GM19238 (cell line): ENCODE data around the gene LIPM.

Source experiments
- DNase-seq: peaks from one replicate; pipeline ENCODE4 v3.0.0; 2011; ENCODE audit warnings: low spot score; ENCODE audit not compliant: insufficient read length

LIPM gene

DNA sequence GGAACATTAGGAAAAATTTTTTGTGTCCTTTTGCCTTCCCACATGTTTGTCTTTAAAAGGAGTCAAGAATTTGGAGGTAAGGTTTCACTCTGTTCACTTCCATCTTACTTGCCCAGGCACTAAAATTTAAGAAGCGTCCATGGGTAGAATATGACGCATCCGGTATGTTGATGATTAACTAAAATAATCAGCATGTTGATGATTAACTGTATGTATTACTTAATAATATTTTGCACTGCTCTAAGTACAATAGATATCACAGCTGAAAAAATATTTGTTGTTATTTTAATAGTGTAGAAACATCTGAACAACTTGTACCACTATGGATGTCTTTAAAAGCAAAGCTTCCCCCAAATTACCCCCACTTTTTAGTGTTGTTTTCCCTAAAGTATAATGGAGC is 37.6 kb downstream of the LIPM start:
- DNase-seq = no peak

DNA sequence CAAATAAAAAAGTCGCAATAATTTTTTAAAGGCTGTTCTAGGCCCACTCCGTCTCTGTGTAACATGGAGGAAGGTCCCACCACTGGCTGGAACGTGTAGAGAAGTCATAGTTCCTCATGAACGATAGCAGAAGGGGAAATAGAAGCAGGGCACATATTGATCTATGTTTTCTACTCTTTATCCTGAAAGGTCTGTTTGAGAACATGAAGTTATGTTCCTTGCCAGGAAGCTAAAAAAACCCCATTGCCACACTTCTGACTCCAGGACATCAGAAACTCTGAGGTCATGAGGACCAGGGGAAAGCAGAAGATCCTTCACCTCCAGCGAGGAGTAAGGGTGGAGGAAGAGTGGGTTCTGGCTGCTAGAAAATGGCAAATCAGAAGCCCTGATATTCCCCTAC is 38.4 kb downstream of the LIPM start:
- no peak for DNase-seq

DNA sequence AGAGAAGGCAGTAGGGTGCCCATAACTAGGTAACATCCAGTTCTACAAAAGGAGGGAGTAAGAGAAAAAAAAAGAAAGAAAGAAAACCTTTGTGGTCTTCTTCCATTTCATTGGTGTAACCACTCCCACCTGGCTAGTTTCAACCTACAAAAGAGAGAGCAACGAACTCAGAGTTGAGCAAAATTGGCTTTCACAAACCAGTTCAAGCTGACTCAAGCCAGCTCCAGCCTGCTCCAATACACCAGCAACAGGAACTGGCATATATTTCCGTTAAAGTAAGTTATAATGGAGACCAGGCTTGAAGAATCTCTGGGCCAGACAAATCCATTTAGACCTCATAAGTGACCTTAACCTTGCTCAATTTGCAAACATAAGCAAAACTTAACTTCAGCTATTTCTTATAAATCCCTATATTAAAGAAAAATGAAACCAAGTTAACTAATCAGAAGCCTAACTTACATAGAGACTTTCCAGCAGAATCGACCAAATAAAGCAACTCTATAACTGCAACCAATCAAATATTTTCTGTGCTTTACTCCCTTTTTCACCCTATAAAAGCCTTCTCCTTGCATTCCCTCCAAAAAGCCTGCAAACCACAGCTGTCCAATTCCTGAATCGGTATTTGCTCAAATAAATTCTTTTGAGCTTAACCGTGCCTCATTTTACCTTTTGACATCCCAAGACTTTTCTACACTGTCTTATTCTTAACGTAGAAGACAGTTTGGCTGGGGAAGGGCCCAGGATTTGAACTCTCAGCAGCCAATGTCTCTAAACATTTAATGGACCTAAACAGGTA is 39.0 kb downstream of the LIPM start:
- DNase-seq = no peak

DNA sequence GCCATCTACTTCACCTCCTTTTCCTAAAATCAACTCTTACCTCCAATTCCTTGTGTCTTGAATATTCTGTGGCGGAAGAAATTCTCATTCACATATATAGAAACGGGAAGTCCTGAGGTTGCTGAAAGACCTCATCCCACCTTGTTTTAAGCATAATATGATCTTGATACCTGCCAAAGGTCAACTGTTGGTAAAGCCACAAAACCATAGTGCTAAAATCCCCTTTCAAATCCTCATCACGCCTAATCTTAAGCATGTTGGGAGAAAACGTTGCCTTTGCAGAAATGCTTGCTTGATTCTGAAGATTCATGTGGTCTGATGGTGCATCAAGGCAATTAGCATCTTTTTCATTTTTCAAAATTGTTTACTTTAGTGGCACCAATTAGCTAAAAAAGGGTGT is 40.6 kb downstream of the LIPM start:
- no peak for DNase-seq

DNA sequence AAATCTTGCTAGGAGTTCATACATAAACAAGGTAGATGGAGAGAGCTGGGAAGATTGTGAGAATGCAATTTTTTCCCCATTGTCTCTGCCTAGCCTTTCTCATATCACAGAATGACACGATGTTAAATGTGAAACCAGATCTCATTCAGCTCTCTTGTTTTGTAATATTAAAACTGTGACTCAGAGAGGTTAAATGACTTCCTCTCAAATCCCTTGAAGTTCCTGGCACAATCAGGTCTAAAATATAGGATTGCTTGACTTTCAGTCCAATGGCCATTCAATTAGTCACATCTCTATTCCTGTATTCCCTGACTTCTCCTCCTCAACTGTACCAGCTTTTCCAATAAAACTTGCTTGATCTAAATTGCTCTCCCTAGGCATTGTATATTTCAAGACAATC is 46.0 kb downstream of the LIPM start:
- DNase-seq = no peak

DNA sequence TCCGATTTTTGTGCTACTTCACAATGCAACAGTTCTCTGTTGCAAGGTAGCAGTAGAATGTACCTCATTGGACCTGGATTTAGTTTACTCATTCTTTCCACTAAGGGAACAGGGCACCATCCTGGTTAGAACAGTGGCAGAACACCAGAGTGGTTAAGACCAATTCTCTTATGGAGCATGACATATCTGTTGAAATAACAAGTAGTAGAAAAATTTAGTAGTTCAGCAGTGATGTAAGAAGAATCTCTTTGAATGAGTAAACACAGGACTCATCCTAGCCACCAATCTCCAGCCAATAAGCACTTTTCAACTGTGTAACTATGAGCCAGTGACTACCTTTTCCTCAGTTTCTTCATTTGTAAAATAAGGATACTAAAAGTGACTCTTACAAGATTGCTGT is 46.7 kb downstream of the LIPM start:
- no peak for DNase-seq

DNA sequence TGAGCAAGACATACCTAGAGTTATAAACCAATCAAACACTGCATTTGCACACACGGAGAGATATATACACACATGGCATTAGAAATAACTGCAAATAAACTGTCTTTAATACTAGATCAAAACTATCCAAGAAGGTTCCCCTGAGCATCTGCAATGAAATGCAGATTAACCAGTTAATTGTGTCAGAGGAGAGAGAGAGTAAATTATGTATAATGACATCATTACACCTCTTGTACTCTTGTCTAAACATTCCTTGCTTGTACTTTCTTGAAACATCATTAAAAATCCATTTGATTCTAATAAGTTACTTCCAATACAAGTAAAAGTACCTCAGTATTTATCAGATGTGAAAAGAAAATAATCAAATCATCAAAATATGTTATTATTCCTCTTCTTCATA is 48.2 kb downstream of the LIPM start:
- DNase-seq = no peak

DNA sequence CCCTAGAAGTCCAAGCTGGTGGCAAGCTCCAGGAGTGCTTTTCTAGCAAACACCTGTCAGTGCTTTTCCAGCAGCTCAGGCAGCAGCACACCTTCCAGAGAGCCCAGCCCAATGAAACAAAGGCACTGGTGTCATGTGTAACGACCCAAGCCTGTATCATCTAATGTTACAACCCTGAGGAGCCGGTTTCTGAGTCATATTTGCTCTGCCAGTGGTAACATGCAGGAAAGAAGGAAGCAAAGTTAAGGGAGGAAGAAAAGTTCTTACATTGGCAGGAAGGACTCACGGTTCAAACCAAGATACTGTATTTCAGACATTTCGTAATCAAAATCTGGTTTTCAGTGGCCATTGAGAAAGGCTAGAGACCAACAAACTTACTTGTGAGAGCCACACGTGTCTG is 49.2 kb downstream of the LIPM start, which contains the start of gene ANKRD22:
Gene ANKRD22 (minus strand): TSS at position 139 of the 400 bp plus-strand sequence. CDS start 237 bp downstream, outside the sequence.
- DNase-seq = no peak

DNA sequence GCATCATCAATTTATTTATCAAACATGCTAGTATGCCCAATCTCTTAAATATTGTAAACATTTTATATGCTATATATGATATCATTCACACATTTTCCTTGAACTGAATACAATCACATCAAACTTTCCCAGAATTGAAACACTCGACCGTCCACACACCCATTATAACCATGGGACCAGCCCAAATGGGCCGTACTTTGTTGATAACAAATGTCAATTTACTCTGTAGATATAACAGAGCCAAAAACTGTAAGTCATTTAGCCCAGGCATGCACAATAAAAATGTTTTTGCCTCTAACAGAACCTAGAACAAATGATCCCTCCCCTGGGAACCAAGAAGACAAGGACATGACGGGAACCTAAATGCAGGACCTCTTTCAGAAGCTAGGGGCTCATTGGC is 49.8 kb downstream of the LIPM start:
- DNase-seq = no peak

DNA sequence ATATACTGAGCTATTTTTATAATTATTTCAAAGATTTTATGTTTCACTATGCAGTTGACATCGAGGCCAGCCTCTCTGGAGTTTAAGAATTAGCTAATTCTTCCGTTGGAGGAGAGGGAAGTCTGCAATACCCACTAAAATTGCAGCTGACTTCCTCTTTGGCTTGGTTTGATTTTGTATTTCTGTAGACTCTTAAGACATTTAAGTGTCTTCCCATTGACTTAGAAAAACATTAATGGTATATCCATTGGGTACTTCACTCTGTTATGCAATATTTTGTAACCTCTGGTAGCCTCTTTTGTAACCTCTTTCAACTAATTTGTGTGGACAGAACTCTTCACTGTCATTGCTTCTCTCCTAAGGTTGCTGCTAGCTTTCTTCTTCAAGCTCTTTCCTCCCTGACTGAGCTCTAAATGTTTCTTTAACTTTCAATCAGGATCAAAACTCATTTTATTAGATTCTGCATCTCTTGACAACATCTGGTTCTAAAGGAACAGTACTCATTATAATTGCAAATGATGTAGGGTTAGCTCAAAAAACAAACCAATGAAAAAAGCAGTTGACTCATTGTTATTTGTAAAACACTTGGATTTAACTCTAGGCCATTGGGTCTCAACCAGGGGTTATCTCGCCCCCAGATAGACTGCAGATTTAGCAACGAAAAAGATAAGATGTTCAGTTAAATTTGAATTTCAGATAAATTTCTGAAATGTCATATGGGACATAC is 50.8 kb downstream of the LIPM start:
- no peak for DNase-seq

DNA sequence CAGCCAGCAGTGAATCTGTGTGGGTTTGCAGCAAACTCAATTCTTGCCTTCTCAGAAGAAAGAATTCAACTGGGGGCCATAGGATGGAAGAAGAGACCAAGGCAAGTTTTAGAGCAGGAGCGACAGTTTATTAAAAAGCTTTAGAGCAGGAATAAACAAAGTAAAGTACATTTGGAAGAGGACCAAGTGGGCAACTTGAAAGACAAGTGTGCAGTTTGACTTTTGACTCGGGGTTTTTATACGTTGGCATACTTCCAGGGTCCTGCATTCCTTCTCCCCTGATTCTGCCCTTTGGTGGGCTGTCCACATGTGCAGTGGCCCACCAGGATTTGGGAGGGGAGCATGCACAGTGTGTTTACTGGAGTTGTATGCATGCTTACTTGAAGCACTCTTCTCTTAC is 52.2 kb downstream of the LIPM start:
- no peak for DNase-seq

DNA sequence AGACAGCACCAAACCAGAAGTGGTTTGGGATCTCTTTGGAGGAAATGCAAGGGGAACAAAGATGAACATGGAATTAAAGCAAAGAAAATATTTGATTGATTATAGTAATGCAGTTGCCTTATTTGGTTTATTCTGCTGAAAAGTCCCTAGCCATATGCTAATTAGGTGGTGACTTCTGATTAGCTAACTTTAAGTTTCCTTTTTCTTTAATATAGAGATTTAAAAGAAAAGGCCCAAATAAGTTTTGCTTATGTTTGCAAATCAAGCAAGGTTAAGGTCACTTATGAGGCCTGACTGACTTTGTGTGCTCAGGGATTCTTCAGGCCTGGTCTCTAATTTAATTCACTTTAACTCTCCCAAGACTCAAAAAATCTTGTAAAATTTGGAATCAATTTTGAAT is 55.3 kb downstream of the LIPM start:
- no peak for DNase-seq

DNA sequence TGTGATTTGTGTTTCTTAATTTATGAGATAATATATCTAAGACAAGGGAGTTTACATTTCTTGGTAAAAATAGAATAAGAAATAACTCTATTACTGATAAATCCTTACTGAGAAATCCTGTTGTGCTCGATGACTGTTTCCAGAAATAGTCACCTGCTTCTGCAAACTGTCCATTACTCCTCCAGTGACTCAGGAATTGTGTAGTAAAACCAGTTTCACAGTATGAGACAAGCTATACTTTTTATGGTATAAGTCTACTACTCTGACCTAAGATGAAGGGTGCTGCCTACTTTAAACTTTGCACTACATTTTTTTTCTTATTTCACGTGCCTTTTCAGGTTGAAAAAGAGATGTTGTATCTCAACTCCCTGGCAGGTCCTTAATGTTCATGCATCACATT is 56.0 kb downstream of the LIPM start:
- no peak for DNase-seq

DNA sequence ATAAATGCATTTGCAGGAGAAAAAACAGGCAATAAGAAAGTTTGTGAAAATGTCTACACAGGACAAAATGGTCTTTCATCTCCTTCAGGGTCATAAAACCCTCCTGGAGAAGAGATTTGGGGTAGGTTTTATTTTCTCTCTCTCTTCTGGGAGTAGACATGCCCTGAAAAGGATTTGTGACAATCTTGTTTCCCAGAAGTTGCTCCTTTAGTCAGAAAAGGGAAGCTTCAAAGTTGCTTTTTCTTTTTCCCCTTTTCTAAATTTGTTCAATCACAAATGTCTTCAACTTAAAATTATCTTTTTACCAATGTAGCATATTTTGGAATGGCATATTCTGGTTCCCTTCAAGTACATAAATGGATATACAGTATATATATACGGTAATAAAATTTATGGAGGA is 58.5 kb downstream of the LIPM start:
- DNase-seq = no peak

DNA sequence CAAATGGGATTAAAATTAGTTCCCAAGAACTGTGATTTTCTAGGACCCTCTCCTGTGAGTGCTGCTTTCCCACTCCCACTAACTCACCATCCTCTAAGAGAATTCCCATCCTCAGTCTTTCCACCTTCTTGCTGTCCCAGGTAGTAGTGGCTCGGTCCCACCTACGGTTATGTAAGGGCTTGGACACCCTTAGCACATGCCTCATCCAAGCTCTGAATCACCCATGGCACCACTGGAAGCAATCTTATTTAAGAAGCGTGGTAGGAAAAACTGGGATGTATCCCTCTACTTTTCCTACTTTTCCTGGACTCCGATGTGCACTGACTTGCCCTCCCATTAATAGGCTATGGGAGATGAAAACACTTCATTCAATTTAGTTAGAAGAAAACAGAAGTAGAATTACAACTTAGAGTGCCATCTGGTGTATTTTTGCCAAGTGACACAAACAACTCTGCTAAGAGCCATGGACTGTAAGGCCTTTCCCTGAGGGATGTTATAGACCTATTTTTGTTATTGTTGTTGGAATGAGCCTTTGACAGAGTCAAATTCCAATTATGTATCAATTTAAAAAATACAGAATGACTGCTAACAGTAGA is 62.8 kb downstream of the LIPM start:
- DNase-seq = no peak

DNA sequence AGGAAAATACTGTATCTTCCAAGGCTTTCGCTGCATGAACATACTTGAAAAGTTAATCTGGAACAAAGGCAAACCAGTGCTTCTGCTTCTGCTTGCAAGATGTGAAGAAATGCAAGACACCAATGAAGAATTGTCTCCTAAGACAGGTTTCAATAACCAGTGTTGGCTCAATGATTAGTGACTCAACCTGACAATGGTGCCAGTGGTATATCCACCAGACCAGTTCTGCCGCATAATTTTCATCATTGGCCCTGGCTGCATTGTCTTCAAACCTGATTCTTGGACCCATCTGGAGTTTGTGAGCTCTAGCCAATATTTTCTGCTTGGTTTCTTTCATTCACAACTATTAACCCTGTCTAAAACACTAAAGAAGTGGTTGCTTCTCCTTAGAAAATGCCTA is 63.9 kb downstream of the LIPM start:
- DNase-seq = no peak

DNA sequence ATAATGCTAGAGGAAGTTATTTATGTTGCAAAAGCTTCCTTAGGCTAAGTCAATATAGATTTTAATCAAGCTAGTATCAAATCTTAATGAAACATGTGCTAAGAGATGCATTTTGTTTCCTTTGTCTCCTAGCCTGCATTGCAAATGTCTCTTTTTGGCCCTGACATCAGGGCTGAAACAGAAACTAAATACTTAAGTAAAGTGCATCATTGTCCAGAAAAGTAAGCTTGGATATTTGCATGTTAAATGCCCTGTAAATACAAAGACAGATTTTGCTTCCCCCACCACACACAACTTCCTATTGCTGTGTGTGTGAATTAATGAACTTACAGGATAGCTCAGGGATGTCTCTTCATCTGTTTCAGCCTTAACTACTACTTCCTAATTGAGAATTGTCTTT is 67.6 kb downstream of the LIPM start:
- no peak for DNase-seq
